Liver (tissue), 9 donors: ENCODE data around the gene DDX20. TPM values are rescaled to one million over a fixed set of nuclear protein-coding genes. Genes with fewer than 3 reads are reported as not detected.

Experiments
- DNase-seq: peaks from one replicate; pipeline ENCODE4 v3.0.0-alpha.2; 2017; ENCODE audit warnings: low spot score
- H3K27ac ChIP-seq, 2 donors: one replicate each; pipeline ENCODE4 v1.7.0; 2013; ENCODE audit warnings: inconsistent platforms in 2 of 2, low read length in 2 of 2, control low read depth in 1 of 2, low read depth in 1 of 2, mild to moderate bottlenecking in 1 of 2
- H3K27me3 ChIP-seq, 4 donors: one replicate each; pipeline versions ENCODE4 v1.6.1 to v1.7.0; 2013; ENCODE audit warnings: low read length in 3 of 4, inconsistent platforms in 1 of 4, mild to moderate bottlenecking in 1 of 4, moderate library complexity in 1 of 4; ENCODE audit not compliant: control insufficient read depth in 4 of 4, insufficient read depth in 4 of 4
- H3K36me3 ChIP-seq, 4 donors: one replicate each; pipeline versions ENCODE4 v1.6.1 to v1.7.0; 2013; ENCODE audit warnings: low read length in 3 of 4, mild to moderate bottlenecking in 3 of 4, low read depth in 1 of 4, moderate library complexity in 1 of 4; ENCODE audit not compliant: control insufficient read depth in 4 of 4, insufficient read depth in 3 of 4
- H3K4me1 ChIP-seq, 4 donors: one replicate each; pipeline versions ENCODE4 v1.6.1 to v1.7.0; 2013; ENCODE audit warnings: low read length in 3 of 4, mild to moderate bottlenecking in 3 of 4, moderate library complexity in 1 of 4; ENCODE audit not compliant: control insufficient read depth in 4 of 4, insufficient read depth in 4 of 4
- H3K4me3 ChIP-seq, 3 donors: one replicate each; pipeline versions ENCODE4 v1.6.1 to v1.7.0; 2013; ENCODE audit warnings: low read length in 3 of 3, control low read depth in 1 of 3, low read depth in 1 of 3, mild to moderate bottlenecking in 1 of 3
- H3K9ac ChIP-seq, 2 donors: one replicate each; pipeline ENCODE4 v1.7.0; 2013; ENCODE audit warnings: low read length in 2 of 2, mild to moderate bottlenecking in 2 of 2, moderate library complexity in 2 of 2, control low read depth in 1 of 2, low read depth in 1 of 2
- H3K9me3 ChIP-seq, 4 donors: one replicate each; pipeline versions ENCODE4 v1.6.1 to v1.7.0; 2013; ENCODE audit warnings: low read length in 3 of 4; ENCODE audit not compliant: control insufficient read depth in 4 of 4
- EGR1 ChIP-seq, 2 donors: IDR thresholded peaks; 2 replicates each; pipeline ENCODE4 v1.6.1; 2016 to 2018; ENCODE audit warnings: antibody characterized with exemption in 2 of 2, low read depth in 2 of 2
- FOXA1 ChIP-seq: IDR thresholded peaks from 2 replicates; pipeline ENCODE4 v1.6.1; 2016; ENCODE audit warnings: antibody characterized with exemption
- FOXA2 ChIP-seq: IDR thresholded peaks from 2 replicates; pipeline ENCODE4 v1.6.1; 2016; ENCODE audit warnings: antibody characterized with exemption
- GABPA ChIP-seq, 2 donors: IDR thresholded peaks in 1 of 2; conservative IDR thresholded peaks in 1 of 2; 2 replicates each; pipeline ENCODE4 v1.6.1; 2016; ENCODE audit warnings: antibody characterized with exemption in 2 of 2, mild to moderate bottlenecking in 1 of 2, moderate library complexity in 1 of 2
- HNF4A ChIP-seq, 2 donors: conservative IDR thresholded peaks; 2 replicates each; pipeline ENCODE4 v1.6.1; 2016; ENCODE audit warnings: antibody characterized with exemption in 2 of 2, mild to moderate bottlenecking in 2 of 2
- HNF4G ChIP-seq: IDR thresholded peaks from 2 replicates; pipeline ENCODE4 v1.6.1; 2016; ENCODE audit warnings: antibody characterized with exemption
- JUND ChIP-seq, 2 donors: IDR thresholded peaks; 2 replicates each; pipeline ENCODE4 v1.6.1; 2016; ENCODE audit warnings: antibody characterized with exemption in 2 of 2
- NR2F2 ChIP-seq: IDR thresholded peaks from 2 replicates; pipeline ENCODE4 v1.6.1; 2016; ENCODE audit warnings: antibody characterized with exemption
- RAD21 ChIP-seq, 2 donors: IDR thresholded peaks; 2 replicates each; pipeline ENCODE4 v1.6.1; 2016; ENCODE audit warnings: antibody characterized with exemption in 2 of 2, mild to moderate bottlenecking in 2 of 2
- RXRA ChIP-seq, 2 donors: IDR thresholded peaks; 2 replicates each; pipeline ENCODE4 v1.6.1; 2017 to 2018; ENCODE audit warnings: antibody characterized with exemption in 2 of 2, mild to moderate bottlenecking in 1 of 2
- SP1 ChIP-seq: IDR thresholded peaks from 2 replicates; pipeline ENCODE4 v1.6.1; 2018; ENCODE audit warnings: antibody characterized with exemption, mild to moderate bottlenecking
- TAF1 ChIP-seq: conservative IDR thresholded peaks from 2 replicates; pipeline ENCODE4 v1.6.1; 2016; ENCODE audit warnings: antibody characterized with exemption, mild to moderate bottlenecking
- YY1 ChIP-seq: IDR thresholded peaks from 2 replicates; pipeline ENCODE4 v1.6.1; 2016; ENCODE audit warnings: antibody characterized with exemption, mild to moderate bottlenecking
- WGBS: extraction: QIAGEN DNeasy Blood & Tissue Kit; methylation state at CpG from one replicate; pipeline ENCODE4 v1.1.7; 2013; 5-methylcytosine and 5-hydroxymethylcytosine counted together
- polyA plus RNA-seq, 2 donors: library from polyadenylated mRNA; stranded (reverse) in 1 of 2; unstranded in 1 of 2; fragments of 200-250 nt in 1 of 2; fragments of >200 nt in 1 of 2; fragmentation: Nextera tagmentation in 1 of 2; extraction: Ambion mirVana in 1 of 2; gene quantifications; one replicate each; pipeline versions ENCODE4 v1.2.1 to v1.2.3, GENCODE V29; 2013 to 2015
- total RNA-seq, 2 donors: library from RNA; depleted of rRNA; stranded (reverse); fragments of >200 nt; gene quantifications; one replicate each; pipeline ENCODE4 v1.2.3, GENCODE V29; 2014
- TF ChIP-seq, protein P1 (sequence below): IDR thresholded peaks from 2 replicates; pipeline ENCODE4 v1.6.1; 2016; ENCODE audit warnings: antibody characterized with exemption, mild to moderate bottlenecking
- TF ChIP-seq, protein P2 (sequence below): IDR thresholded peaks from 2 replicates; pipeline ENCODE4 v1.6.1; 2016; ENCODE audit warnings: antibody characterized with exemption
- TF ChIP-seq, protein P3 (sequence below): IDR thresholded peaks from 2 replicates; pipeline ENCODE4 v1.6.1; 2016; ENCODE audit warnings: antibody characterized with exemption
- TF ChIP-seq, protein P4 (sequence below): fragments of 150-350 bp; IDR thresholded peaks from 2 replicates; pipeline ENCODE4 v1.5.1; 2017; ENCODE audit warnings: improper control_type of control experiment, low read depth, low read length; ENCODE audit not compliant: missing input control
- TF ChIP-seq, protein P5 (sequence below): IDR thresholded peaks from 2 replicates; pipeline ENCODE4 v1.6.1; 2016; ENCODE audit warnings: antibody characterized with exemption
- donor health status: healthy.
- donor health status: healthy.
- donor health status: healthy.
- donor health status: healthy.
- donor health status: healthy.

DDX20 gene
- total and polyA plus RNA-seq, 4 donors = 2.3 to 8.6 (median 4.6) TPM

DNA sequence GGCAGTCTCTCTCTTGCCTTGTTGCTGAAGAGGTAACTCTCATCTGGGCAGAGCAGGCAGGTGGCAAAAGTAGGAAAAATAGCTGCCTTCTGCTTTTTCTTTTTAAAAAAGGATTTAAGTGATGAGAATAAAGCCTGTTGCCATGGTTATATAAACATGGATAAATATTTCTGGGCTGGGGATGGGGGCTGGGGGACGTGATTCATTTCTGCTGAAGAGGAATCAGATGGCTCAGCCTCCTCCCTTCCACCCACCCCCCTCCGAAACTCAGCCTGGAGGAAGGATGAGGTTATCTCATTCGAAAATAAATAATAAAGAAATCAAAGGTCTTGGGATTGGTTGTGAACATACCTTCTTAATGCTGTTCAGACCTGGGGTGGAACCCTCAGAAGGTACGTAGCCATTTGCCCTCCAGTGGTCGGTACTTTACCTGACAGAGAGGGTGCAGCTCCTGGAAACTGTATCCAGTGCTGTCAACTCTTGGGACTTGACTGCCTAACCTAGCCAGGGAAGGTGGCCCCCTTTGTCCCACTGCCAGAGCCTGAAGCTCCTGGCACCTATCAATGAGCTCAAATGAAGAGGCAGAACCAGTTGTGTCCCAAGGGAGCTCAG, 12.7 kb upstream of the DDX20 start:
- no peak overlapping the region for H3K4me3 ChIP-seq
- TF ChIP-seq HNF4G = no peak
- TF ChIP-seq EGR1 (IDR thresholded peaks at IDR 0.05; ENCODE audit: low read depth in 2 of 2) = no peak
- TF ChIP-seq HNF4A (conservative IDR thresholded peaks at IDR 0.05) = no peak
- TF ChIP-seq, protein P1, sequence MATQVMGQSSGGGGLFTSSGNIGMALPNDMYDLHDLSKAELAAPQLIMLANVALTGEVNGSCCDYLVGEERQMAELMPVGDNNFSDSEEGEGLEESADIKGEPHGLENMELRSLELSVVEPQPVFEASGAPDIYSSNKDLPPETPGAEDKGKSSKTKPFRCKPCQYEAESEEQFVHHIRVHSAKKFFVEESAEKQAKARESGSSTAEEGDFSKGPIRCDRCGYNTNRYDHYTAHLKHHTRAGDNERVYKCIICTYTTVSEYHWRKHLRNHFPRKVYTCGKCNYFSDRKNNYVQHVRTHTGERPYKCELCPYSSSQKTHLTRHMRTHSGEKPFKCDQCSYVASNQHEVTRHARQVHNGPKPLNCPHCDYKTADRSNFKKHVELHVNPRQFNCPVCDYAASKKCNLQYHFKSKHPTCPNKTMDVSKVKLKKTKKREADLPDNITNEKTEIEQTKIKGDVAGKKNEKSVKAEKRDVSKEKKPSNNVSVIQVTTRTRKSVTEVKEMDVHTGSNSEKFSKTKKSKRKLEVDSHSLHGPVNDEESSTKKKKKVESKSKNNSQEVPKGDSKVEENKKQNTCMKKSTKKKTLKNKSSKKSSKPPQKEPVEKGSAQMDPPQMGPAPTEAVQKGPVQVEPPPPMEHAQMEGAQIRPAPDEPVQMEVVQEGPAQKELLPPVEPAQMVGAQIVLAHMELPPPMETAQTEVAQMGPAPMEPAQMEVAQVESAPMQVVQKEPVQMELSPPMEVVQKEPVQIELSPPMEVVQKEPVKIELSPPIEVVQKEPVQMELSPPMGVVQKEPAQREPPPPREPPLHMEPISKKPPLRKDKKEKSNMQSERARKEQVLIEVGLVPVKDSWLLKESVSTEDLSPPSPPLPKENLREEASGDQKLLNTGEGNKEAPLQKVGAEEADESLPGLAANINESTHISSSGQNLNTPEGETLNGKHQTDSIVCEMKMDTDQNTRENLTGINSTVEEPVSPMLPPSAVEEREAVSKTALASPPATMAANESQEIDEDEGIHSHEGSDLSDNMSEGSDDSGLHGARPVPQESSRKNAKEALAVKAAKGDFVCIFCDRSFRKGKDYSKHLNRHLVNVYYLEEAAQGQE = no peak
- TF ChIP-seq TAF1 = no peak
- TF ChIP-seq, protein P2, sequence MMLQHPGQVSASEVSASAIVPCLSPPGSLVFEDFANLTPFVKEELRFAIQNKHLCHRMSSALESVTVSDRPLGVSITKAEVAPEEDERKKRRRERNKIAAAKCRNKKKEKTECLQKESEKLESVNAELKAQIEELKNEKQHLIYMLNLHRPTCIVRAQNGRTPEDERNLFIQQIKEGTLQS = no peak
- TF ChIP-seq YY1 = no peak
- TF ChIP-seq GABPA (IDR thresholded peaks at IDR 0.05 in 1 of 2, conservative IDR thresholded peaks at IDR 0.05 in 1 of 2) = no peak
- TF ChIP-seq FOXA1 = no peak
- no peak for TF ChIP-seq FOXA2
- no peak for TF ChIP-seq RAD21 (IDR thresholded peaks at IDR 0.05)
- TF ChIP-seq JUND (IDR thresholded peaks at IDR 0.05) = no peak
- TF ChIP-seq SP1 = no peak
- no peak overlapping the region for H3K9ac ChIP-seq
- WGBS = 85% methylated on average over 5 of the region's 5 CpGs
- DNase-seq = no peak
- H3K4me1 ChIP-seq = peaks cover 7 to 24% (median 17%) of the 10 kb centered on the region in 4 donors
- H3K27me3 ChIP-seq = no peaks in the 10 kb centered on the region
- H3K27ac ChIP-seq = no peak overlapping the region
- H3K9me3 ChIP-seq = no peaks in the 10 kb centered on the region
- H3K36me3 ChIP-seq = no peaks in the 10 kb centered on the region

DNA sequence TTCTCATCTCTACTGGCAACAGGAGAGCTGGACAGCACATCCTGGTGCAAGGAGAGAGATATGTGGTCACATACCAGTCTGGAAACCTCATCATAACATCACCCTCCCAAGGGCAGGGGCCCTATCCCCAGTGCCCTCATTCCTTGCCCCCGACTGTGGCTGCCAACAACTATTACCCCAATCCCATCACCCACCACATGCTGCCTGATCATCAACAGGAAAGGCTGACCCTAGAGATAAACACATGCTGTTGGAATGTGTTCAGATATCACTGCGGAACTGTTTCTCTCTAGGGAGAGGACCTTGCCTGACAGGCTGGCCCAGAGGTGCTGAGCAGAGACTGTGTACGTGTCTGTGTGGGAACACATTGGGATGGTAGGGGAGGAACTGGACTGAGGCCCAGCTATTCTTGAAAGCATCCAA, 12.0 kb upstream of the DDX20 start:
- Histone ChIP-seq H3K9me3 (no peaks in the 10 kb centered on the region), H3K27me3 (no peaks in the 10 kb centered on the region), H3K9ac (no peak overlapping the region), H3K4me3 (no peak overlapping the region), H3K36me3 (no peaks in the 10 kb centered on the region), H3K27ac (no peak overlapping the region), H3K4me1 (peaks cover 7 to 18% (median 14%) of the 10 kb centered on the region in 4 donors)
- WGBS = 80% methylated on average over 3 of the region's 3 CpGs
- no peak for DNase-seq
- TF ChIP-seq, protein P1 = no peak
- TF ChIP-seq RXRA (IDR thresholded peaks at IDR 0.05) = no peak
- TF ChIP-seq, protein P3, sequence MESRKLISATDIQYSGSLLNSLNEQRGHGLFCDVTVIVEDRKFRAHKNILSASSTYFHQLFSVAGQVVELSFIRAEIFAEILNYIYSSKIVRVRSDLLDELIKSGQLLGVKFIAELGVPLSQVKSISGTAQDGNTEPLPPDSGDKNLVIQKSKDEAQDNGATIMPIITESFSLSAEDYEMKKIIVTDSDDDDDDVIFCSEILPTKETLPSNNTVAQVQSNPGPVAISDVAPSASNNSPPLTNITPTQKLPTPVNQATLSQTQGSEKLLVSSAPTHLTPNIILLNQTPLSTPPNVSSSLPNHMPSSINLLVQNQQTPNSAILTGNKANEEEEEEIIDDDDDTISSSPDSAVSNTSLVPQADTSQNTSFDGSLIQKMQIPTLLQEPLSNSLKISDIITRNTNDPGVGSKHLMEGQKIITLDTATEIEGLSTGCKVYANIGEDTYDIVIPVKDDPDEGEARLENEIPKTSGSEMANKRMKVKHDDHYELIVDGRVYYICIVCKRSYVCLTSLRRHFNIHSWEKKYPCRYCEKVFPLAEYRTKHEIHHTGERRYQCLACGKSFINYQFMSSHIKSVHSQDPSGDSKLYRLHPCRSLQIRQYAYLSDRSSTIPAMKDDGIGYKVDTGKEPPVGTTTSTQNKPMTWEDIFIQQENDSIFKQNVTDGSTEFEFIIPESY = no peak
- no peak for TF ChIP-seq FOXA2
- no peak for TF ChIP-seq JUND (IDR thresholded peaks at IDR 0.05)
- TF ChIP-seq TAF1 = no peak
- TF ChIP-seq RAD21 (IDR thresholded peaks at IDR 0.05) = no peak
- TF ChIP-seq NR2F2 = no peak
- TF ChIP-seq, protein P4, sequence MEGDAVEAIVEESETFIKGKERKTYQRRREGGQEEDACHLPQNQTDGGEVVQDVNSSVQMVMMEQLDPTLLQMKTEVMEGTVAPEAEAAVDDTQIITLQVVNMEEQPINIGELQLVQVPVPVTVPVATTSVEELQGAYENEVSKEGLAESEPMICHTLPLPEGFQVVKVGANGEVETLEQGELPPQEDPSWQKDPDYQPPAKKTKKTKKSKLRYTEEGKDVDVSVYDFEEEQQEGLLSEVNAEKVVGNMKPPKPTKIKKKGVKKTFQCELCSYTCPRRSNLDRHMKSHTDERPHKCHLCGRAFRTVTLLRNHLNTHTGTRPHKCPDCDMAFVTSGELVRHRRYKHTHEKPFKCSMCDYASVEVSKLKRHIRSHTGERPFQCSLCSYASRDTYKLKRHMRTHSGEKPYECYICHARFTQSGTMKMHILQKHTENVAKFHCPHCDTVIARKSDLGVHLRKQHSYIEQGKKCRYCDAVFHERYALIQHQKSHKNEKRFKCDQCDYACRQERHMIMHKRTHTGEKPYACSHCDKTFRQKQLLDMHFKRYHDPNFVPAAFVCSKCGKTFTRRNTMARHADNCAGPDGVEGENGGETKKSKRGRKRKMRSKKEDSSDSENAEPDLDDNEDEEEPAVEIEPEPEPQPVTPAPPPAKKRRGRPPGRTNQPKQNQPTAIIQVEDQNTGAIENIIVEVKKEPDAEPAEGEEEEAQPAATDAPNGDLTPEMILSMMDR = no peak
- TF ChIP-seq YY1 = no peak
- TF ChIP-seq, protein P5, sequence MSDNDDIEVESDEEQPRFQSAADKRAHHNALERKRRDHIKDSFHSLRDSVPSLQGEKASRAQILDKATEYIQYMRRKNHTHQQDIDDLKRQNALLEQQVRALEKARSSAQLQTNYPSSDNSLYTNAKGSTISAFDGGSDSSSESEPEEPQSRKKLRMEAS = no peak
- no peak for TF ChIP-seq GABPA (IDR thresholded peaks at IDR 0.05 in 1 of 2, conservative IDR thresholded peaks at IDR 0.05 in 1 of 2)
- TF ChIP-seq, protein P2 = no peak
- no peak for TF ChIP-seq FOXA1
- no peak for TF ChIP-seq HNF4A (conservative IDR thresholded peaks at IDR 0.05)
- no peak for TF ChIP-seq SP1
- TF ChIP-seq EGR1 (IDR thresholded peaks at IDR 0.05; ENCODE audit: low read depth in 2 of 2) = no peak
